ENCODE results near the gene RAET1L. TPM values are rescaled to one million over a fixed set of nuclear protein-coding genes. Genes with fewer than 3 reads are reported as not detected.
A peak's percentile ranks its signal among the peaks of the same experiment; 100 is the strongest.

RAET1L gene
- total and polyA plus RNA-seq, 2 donors (not counting 3 experiments of a cell fraction or from before 2014, with no cell fraction given): not detected

- Histone ChIP-seq H4K20me1 (replicated peaks; ENCODE audit: control insufficient read depth, extremely low read depth, insufficient read depth, low read length) (no peaks in the 10 kb centered on the region), H3K9me1 (replicated peaks; ENCODE audit: control insufficient read depth, extremely low read depth, insufficient read depth, low read length) (no peaks in the 10 kb centered on the region), H3K9me3 (replicated peaks; ENCODE audit: control insufficient read depth, insufficient read depth, low read length) (no peaks in the 10 kb centered on the region), H3K79me2 (ENCODE audit: control insufficient read depth, insufficient read depth, low read length) (no peaks in the 10 kb centered on the region), H3K9ac (replicated peaks; ENCODE audit: extremely low read depth, insufficient read depth, low read length) (no peak overlapping the region), H3K4me3 (replicated peaks in 1 of 3; ENCODE audit: insufficient read depth in 1 of 3, low read depth in 1 of 3, low read length in 3 of 3) (peak overlapping the region; percentile 28 to 82 (median 50)), H3K36me3 (ENCODE audit: control insufficient read depth in 2 of 2, extremely low read depth in 1 of 2, insufficient read depth in 2 of 2, low read length in 2 of 2) (no peaks in the 10 kb centered on the region), H3K4me1 (ENCODE audit: control insufficient read depth, extremely low read depth, insufficient read depth, low read length) (peaks cover 2% of the 10 kb centered on the region), H3K4me2 (ENCODE audit: insufficient read depth, low read length) (peak overlapping the region; percentile 68), H3K27ac (ENCODE audit: insufficient read depth, low read depth, low read length) (no peak overlapping the region), H3K27me3 (ENCODE audit: control insufficient read depth in 2 of 2, insufficient read depth in 2 of 2, low read length in 2 of 2) (peaks cover 8 to 13% of the 10 kb centered on the region in 2 experiments), H2AFZ (ENCODE audit: low read depth, low read length) (peak overlapping the region; percentile 97)
- dilution Hi-C loops (cut with MboI; ENCODE audit: extremely low pct_ligation_motif_present, low sequenced_read_pairs): no loop called here
- ChIA-PET POLR2A (no interaction called here), CTCF (interaction anchor here (1.0 kb wide), 1 partner anchor 11 kb away, joined by 5 read pairs; no protein-coding TSS in a partner anchor)
- intact Hi-C loops (cut with micrococcal nuclease): loop anchor here (1.0 to 2.0 kb wide), 3 partner anchors 40 to 64 kb away; partner anchors contain the start of gene ULBP3
- FAIRE-seq (peak; percentile 94), DNase-seq (ENCODE audit: low read depth, low spot score) (peak; percentile 89)
- BruUV-seq (replicated peaks): no TSS peak
- TF ChIP-seq MYC (IDR thresholded peaks at IDR 0.05; ENCODE audit: low read depth, low read length): no peak
- no peak for TF ChIP-seq GATA2 (IDR thresholded peaks at IDR 0.05; ENCODE audit: insufficient read depth, insufficient read length, low read depth, low read length)
- TF ChIP-seq, protein P1, sequence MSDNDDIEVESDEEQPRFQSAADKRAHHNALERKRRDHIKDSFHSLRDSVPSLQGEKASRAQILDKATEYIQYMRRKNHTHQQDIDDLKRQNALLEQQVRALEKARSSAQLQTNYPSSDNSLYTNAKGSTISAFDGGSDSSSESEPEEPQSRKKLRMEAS (IDR thresholded peaks at IDR 0.05; ENCODE audit: insufficient read depth, insufficient read length): peak; percentile 76
- peak; percentile 39 for TF ChIP-seq POLR2A (IDR thresholded peaks at IDR 0.05; ENCODE audit: low read depth, low read length)
- peak; percentile 17 for TF ChIP-seq POLR2AphosphoS5 (IDR thresholded peaks at IDR 0.05; ENCODE audit: insufficient read depth, low read depth, low read length)
- peak; percentile 13 for TF ChIP-seq EZH2 (IDR thresholded peaks at IDR 0.05; ENCODE audit: borderline replicate concordance, low read depth, low read length, severe bottlenecking)
- TF ChIP-seq, protein P2, sequence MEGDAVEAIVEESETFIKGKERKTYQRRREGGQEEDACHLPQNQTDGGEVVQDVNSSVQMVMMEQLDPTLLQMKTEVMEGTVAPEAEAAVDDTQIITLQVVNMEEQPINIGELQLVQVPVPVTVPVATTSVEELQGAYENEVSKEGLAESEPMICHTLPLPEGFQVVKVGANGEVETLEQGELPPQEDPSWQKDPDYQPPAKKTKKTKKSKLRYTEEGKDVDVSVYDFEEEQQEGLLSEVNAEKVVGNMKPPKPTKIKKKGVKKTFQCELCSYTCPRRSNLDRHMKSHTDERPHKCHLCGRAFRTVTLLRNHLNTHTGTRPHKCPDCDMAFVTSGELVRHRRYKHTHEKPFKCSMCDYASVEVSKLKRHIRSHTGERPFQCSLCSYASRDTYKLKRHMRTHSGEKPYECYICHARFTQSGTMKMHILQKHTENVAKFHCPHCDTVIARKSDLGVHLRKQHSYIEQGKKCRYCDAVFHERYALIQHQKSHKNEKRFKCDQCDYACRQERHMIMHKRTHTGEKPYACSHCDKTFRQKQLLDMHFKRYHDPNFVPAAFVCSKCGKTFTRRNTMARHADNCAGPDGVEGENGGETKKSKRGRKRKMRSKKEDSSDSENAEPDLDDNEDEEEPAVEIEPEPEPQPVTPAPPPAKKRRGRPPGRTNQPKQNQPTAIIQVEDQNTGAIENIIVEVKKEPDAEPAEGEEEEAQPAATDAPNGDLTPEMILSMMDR (IDR thresholded peaks at IDR 0.05; ENCODE audit: extremely low read depth in 1 of 2, insufficient read depth in 1 of 2, low read depth in 1 of 2, low read length in 2 of 2): peak in 1 of 2 donors; percentile 32
Measured at GRCh38 chr6:150004783-150005717, 20.3 kb downstream of the RAET1L start.
